ENCODE results near the gene DSN1.

DNA sequence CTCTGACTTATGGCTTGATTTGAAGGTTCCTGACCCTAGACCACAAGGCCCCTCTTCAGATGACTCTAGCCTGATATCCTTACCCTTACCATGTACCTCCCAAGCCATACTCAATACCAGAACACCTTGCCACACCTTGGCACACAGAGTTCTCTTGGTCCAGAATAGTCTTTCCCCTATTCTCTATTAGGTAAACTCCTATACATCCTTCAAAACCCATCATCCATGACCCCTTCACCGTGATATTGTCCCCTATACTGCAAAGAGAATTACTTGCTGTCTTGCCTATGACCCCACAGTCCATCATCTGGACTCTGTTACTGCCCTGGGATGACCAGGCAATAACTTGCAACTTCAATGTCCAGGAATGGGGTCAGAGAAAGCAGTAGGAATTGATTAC is 31.8 kb upstream of the DSN1 start:
- TF ChIP-seq, protein P1, sequence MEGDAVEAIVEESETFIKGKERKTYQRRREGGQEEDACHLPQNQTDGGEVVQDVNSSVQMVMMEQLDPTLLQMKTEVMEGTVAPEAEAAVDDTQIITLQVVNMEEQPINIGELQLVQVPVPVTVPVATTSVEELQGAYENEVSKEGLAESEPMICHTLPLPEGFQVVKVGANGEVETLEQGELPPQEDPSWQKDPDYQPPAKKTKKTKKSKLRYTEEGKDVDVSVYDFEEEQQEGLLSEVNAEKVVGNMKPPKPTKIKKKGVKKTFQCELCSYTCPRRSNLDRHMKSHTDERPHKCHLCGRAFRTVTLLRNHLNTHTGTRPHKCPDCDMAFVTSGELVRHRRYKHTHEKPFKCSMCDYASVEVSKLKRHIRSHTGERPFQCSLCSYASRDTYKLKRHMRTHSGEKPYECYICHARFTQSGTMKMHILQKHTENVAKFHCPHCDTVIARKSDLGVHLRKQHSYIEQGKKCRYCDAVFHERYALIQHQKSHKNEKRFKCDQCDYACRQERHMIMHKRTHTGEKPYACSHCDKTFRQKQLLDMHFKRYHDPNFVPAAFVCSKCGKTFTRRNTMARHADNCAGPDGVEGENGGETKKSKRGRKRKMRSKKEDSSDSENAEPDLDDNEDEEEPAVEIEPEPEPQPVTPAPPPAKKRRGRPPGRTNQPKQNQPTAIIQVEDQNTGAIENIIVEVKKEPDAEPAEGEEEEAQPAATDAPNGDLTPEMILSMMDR (IDR thresholded peaks at IDR 0.05; ENCODE audit: low read depth, low read length, poor library complexity, severe bottlenecking) = no peak
- no peak for TF ChIP-seq EZH2phosphoT487 (IDR thresholded peaks at IDR 0.05; ENCODE audit: borderline replicate concordance, low read length)

Data from DOHH2 (cell line).